ENCODE measurements around the gene TBL1X. TPM values are rescaled to one million over a fixed set of nuclear protein-coding genes. Genes with fewer than 3 reads are reported as not detected.
A peak's percentile ranks its signal among the peaks of the same experiment; 100 is the strongest.

Gene TBL1X
- total RNA-seq, 1 donor, result 30.7 TPM

DNA sequence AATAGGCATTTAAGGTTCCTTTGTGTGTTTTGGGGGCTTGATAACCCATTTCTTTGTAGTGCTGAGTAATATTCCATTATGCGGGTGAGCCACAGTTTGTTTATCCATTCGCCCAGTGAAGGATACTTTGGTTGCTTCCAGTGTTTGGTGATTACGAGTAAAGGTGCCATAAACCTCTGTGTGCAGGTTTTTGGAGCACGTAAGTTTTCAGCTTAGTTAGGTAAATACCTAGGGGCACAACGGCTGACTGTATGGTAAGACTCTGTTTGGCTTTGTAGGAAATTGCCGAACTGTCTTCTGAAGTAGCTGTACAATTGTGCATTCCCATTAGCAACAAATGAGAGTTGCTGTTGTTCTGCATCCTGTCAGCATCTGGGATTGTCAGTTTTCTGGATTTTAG is 3.8 kb upstream of the TBL1X start:
- no peak for DNase-seq (ENCODE audit: low read depth)
- TF ChIP-seq, protein P1, sequence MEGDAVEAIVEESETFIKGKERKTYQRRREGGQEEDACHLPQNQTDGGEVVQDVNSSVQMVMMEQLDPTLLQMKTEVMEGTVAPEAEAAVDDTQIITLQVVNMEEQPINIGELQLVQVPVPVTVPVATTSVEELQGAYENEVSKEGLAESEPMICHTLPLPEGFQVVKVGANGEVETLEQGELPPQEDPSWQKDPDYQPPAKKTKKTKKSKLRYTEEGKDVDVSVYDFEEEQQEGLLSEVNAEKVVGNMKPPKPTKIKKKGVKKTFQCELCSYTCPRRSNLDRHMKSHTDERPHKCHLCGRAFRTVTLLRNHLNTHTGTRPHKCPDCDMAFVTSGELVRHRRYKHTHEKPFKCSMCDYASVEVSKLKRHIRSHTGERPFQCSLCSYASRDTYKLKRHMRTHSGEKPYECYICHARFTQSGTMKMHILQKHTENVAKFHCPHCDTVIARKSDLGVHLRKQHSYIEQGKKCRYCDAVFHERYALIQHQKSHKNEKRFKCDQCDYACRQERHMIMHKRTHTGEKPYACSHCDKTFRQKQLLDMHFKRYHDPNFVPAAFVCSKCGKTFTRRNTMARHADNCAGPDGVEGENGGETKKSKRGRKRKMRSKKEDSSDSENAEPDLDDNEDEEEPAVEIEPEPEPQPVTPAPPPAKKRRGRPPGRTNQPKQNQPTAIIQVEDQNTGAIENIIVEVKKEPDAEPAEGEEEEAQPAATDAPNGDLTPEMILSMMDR (IDR thresholded peaks at IDR 0.05; ENCODE audit: insufficient read depth, low read depth, low read length), result no peak
- no peak overlapping the region for H3K4me3 ChIP-seq (ENCODE audit: low read depth, low read length)

DNA sequence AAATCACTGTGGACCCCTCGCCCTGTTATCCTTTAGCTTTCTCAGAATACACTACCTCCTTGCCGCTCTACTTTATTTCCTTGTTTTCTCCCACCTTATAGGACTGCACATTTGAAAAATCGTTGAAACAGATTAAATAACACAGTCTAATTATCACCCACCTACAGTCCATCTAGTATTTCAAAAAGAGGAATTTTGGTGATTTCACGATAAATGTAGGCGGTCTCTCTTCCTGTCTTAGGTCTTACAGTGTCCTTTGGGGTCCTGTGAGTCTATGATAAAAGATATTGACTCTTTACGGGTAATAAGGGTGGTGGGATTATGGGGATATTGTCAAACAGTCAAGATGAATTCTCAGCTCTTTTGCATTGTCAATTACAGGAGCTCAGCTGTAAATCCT is 2.4 kb upstream of the TBL1X start:
- no peak overlapping the region for H3K4me3 ChIP-seq (ENCODE audit: low read depth, low read length)
- TF ChIP-seq, protein P1 (IDR thresholded peaks at IDR 0.05; ENCODE audit: insufficient read depth, low read depth, low read length), result no peak
- DNase-seq (ENCODE audit: low read depth), result no peak

DNA sequence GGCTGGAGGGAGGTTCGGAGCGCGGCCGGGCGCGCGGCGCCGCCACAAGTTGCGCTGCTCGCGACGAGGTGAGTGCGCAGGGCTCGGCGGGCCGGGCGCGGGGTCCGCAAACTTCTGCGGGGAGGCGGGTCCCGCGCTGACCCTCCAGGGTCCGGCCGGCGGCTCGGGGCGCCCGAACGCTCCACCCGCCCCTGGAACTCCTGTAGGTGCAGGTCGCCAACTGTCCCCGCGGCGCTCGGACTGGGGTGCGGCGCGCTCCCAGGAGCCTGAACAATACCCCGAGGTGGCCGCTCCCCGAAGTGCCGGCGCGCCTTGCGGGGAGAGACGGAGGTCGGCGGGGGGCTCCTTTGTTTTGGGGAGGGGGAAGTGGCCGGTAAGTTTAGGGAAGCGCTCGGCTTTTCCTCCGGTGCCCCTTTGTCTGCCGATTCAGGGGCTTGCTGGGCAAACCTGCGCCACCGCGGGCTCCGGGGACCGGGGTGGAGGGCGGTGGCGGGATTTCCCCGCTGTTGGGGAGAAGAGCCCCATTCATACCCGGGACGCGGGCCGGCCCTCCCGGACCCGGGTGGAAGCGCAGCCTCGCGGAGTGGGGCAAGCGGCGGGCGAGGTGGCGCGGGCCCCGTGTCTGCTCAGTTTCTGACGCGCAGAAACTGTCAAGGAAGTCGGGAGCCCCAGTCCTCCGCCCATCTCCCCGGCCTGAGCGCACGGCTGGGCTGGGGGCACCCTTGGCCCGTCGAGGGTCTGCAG is 694 bp downstream of the TBL1X start:
- H3K4me3 ChIP-seq (ENCODE audit: low read depth, low read length), result peak overlapping the region; percentile 70
- no peak for DNase-seq (ENCODE audit: low read depth)
- TF ChIP-seq, protein P1 (IDR thresholded peaks at IDR 0.05; ENCODE audit: insufficient read depth, low read depth, low read length), result peak; percentile 3

DNA sequence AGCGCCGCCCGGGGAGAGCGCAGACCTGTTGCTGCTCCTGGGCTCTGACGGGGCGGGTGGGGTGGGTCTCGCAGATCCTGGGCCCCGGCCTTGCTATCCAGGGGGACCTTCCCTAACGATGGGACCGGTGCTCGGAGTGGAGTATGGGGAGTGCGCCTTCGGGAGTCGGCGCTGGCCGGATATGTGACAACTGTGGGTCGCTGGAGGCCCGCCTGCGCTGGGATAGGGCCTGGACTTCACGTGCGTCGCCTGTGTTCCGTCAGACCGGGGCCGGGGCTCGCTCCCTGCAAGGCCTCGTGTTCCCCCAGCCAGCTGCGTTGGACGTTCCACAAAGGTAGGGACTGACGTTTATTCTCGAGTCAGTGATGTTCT is 1.3 kb downstream of the TBL1X start:
- TF ChIP-seq, protein P1 (IDR thresholded peaks at IDR 0.05; ENCODE audit: insufficient read depth, low read depth, low read length), result no peak
- H3K4me3 ChIP-seq (ENCODE audit: low read depth, low read length), result peak overlapping the region; percentile 70
- peak; percentile 47 for DNase-seq (ENCODE audit: low read depth)

DNA sequence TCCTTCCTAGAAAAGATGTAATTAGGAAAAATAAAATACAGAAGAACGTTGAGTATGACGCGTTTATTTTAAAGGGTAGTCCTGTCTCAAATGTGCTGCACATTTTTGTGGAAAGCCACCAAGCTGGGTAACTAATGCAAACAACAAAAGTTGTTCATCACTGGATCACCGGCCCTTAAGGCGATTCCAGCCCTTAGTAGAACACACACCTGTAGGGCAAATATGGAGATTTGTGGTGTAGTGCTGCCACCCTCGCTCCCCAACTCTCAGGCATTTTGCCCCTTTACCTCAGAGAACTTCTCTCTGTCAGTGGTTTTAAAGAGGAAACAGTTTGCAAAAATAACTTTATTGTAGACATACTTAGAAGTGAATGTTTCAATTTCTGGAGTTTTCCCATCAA is 1.9 kb downstream of the TBL1X start:
- no peak for DNase-seq (ENCODE audit: low read depth)
- peak overlapping the region; percentile 70 for H3K4me3 ChIP-seq (ENCODE audit: low read depth, low read length)
- TF ChIP-seq, protein P1 (IDR thresholded peaks at IDR 0.05; ENCODE audit: insufficient read depth, low read depth, low read length), result no peak

DNA sequence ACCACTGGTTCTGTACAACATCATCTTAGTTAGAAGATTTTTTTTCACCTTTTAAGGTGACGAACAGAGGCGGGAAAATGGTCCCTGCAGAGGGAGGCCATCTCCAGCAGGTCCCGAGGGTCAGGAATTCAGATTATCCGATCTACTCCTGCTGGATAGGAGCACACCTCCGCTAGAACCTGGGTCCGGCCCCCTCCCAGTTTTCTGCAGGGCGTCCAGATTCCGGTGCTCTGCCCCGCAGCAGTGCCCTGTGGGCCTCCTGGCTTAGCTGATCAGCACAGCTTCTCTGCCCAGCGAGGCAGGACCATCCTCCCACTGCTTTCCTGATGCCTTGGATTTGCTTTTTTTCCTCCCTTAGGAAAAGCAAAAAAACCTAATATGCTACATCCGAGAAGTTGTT is 2.3 kb downstream of the TBL1X start:
- TF ChIP-seq, protein P1 (IDR thresholded peaks at IDR 0.05; ENCODE audit: insufficient read depth, low read depth, low read length), result no peak
- H3K4me3 ChIP-seq (ENCODE audit: low read depth, low read length), result peak overlapping the region; percentile 70
- DNase-seq (ENCODE audit: low read depth), result no peak

DNA sequence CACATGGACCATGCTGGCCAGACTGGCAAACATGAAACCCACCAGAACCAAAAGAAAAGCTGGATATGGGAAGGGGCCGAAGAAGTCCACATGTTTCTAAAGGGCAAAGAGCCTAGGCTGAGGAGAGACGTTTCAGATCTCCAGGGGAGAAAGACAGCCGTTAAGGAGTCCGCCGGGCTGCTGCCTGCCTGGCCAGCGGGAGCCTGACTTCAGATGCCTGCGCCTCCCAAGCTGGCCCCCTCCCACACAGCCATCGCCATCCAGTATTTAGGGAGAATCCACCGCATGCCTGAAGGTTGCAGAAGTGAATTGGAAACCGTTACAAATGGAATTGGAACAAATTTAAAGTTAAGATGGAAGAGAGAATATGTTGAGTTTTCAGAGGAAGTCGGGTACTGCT is 2.9 kb downstream of the TBL1X start:
- peak overlapping the region; percentile 70 for H3K4me3 ChIP-seq (ENCODE audit: low read depth, low read length)

More for the DNA sequence above, 2.9 kb downstream of the TBL1X start:
- no peak for DNase-seq (ENCODE audit: low read depth)
- TF ChIP-seq, protein P1 (IDR thresholded peaks at IDR 0.05; ENCODE audit: insufficient read depth, low read depth, low read length), result no peak
